ENCODE data around the gene MYL10. TPM values are rescaled to one million over a fixed set of nuclear protein-coding genes. Genes with fewer than 3 reads are reported as not detected.

The MYL10 gene
- total RNA-seq, 5 donors from 2014 or later (not counting 1 experiment from before 2014, with no cell fraction given), result not detected

DNA sequence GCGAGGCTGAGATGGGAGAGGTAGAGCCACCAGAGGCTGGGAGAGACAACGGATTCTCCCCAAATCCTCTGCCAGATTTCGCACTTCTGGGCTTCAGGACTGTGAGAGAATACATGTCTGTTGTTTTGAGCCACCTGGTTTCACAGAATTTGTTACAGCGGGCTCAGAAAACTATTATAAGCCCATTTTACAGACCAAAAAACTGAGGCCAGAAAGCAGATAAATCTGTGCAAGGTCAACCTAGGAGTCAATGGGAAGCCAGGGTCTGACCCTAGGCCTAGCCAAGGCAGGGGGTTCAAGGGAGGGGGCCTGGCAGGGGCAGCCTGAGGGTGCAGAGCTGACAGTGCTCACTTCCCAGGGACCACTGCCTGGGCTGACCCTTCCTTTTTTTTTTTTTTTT is 8.7 kb downstream of the MYL10 start:
- ATAC-seq (replicated peaks in 1 of 4) (no peak), DNase-seq (no peak)
- H3K36me3 ChIP-seq (ENCODE audit: control insufficient read depth in 2 of 2, extremely low read depth in 1 of 2, insufficient read depth in 1 of 2, low read length in 1 of 2), result no peaks in the 10 kb centered on the region
- no peaks in the 10 kb centered on the region for H3K9me3 ChIP-seq
- H3K27me3 Mint-ChIP-seq, result peaks cover 10 to 15% of the 10 kb centered on the region in 2 donors
- H3K27ac ChIP-seq (ENCODE audit: low read length), result no peak overlapping the region
- CTCF ChIA-PET, result interaction anchor here in 1 of 2 donors (0.9 kb wide), 1 partner anchor 1651 kb away, joined by 3 read pairs; no protein-coding TSS in a partner anchor
- no peaks in the 10 kb centered on the region for H3K4me1 ChIP-seq (ENCODE audit: control insufficient read depth in 1 of 2, extremely low read depth in 1 of 2, insufficient read depth in 2 of 2, low read length in 2 of 2)
- POLR2A ChIA-PET, result no interaction called here
- 75% methylated on average over 3 of the region's 4 CpGs for WGBS (ENCODE audit: insufficient coverage)
- no peak overlapping the region for H3K4me3 ChIP-seq (ENCODE audit: control insufficient read depth in 1 of 2, extremely low read depth in 1 of 2, low read length in 1 of 2)
- no peak overlapping the region for H3K27ac Mint-ChIP-seq
- H3K27me3 ChIP-seq (replicated peaks in 1 of 2; ENCODE audit: control insufficient read depth in 2 of 2, extremely low read depth in 1 of 2, insufficient read depth in 2 of 2, low read length in 1 of 2), result peaks cover 0 to 43% of the 10 kb centered on the region in 2 experiments
- H3K36me3 Mint-ChIP-seq, result no peaks in the 10 kb centered on the region
- H3K4me1 Mint-ChIP-seq, result no peaks in the 10 kb centered on the region
- H3K9me3 Mint-ChIP-seq, result no peaks in the 10 kb centered on the region
- no peak overlapping the region for H3K4me3 Mint-ChIP-seq

DNA sequence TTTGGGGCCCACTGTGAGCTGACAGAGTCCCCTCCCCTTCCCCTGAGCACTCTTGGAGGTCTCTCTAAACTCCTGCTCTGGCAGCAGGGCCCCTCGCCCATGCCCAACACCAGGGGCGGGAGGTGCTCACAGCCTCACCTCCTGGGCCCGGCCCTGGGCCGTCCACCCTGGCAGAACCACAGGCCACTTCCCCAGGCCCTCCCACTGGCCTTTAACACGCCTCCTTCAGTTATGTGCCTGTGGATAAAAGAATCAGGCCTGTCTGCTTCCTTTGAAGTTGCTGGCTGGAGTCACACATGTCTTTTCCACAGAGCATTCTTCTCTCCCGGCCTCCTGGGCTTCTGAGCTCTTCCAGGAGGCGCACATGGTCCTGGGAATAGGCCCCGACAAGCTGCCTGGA is 10.2 kb downstream of the MYL10 start:
- Histone ChIP-seq H3K36me3 (ENCODE audit: control insufficient read depth in 2 of 2, extremely low read depth in 1 of 2, insufficient read depth in 1 of 2, low read length in 1 of 2) (no peaks in the 10 kb centered on the region), H3K27ac (ENCODE audit: low read length) (no peak overlapping the region), H3K9me3 (no peaks in the 10 kb centered on the region), H3K4me3 (ENCODE audit: control insufficient read depth in 1 of 2, extremely low read depth in 1 of 2, low read length in 1 of 2) (no peak overlapping the region), H3K4me1 (ENCODE audit: control insufficient read depth in 1 of 2, extremely low read depth in 1 of 2, insufficient read depth in 2 of 2, low read length in 2 of 2) (no peaks in the 10 kb centered on the region), H3K27me3 (replicated peaks in 1 of 2; ENCODE audit: control insufficient read depth in 2 of 2, extremely low read depth in 1 of 2, insufficient read depth in 2 of 2, low read length in 1 of 2) (peaks cover 0 to 43% of the 10 kb centered on the region in 2 experiments)
- Mint-ChIP-seq H3K36me3 (no peaks in the 10 kb centered on the region), H3K27me3 (peaks cover 7 to 15% of the 10 kb centered on the region in 2 donors), H3K4me3 (no peak overlapping the region), H3K4me1 (no peaks in the 10 kb centered on the region), H3K9me3 (no peaks in the 10 kb centered on the region), H3K27ac (no peak overlapping the region)
- no peak for DNase-seq
- ChIA-PET POLR2A (interaction anchor here in 1 of 2 donors (0.5 kb wide), 1 partner anchor 520 kb away, joined by 4 read pairs; no protein-coding TSS in a partner anchor), CTCF (no interaction called here)
- 75% methylated on average over 6 of the region's 8 CpGs for WGBS (ENCODE audit: insufficient coverage)
- no peak for ATAC-seq (replicated peaks in 1 of 4)

DNA sequence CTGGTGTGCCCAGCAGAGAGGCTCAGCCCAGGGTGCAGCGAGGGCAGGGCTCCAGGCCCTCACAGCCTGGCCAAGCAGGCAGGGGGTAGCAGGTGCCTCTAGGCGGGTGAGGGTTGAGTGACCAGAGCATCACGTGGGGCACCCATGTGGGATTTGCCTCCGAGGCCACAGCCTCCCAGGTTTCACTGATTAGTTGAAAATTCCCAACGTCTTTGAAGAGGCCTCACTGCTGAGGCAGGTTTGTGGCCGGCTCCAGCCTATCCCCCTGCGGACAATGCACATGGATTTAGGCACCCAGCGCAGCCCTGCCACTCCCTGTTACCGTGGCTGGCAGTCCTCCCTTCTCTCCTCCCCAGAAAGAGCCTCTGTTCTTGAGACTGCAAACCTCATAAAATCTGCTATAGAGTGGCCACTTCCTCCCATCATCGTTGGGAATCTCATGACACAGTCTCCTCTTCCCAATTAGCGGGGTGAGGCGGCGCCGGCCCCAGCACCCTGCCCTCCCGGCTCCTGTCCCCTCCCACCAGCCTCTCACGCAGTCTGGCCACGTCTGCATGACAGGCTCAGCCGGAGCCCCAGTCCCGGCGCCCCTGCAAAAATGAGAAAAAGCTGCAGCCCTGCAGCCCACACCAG is 10.8 kb downstream of the MYL10 start:
- H3K27ac Mint-ChIP-seq, result no peak overlapping the region

DNA sequence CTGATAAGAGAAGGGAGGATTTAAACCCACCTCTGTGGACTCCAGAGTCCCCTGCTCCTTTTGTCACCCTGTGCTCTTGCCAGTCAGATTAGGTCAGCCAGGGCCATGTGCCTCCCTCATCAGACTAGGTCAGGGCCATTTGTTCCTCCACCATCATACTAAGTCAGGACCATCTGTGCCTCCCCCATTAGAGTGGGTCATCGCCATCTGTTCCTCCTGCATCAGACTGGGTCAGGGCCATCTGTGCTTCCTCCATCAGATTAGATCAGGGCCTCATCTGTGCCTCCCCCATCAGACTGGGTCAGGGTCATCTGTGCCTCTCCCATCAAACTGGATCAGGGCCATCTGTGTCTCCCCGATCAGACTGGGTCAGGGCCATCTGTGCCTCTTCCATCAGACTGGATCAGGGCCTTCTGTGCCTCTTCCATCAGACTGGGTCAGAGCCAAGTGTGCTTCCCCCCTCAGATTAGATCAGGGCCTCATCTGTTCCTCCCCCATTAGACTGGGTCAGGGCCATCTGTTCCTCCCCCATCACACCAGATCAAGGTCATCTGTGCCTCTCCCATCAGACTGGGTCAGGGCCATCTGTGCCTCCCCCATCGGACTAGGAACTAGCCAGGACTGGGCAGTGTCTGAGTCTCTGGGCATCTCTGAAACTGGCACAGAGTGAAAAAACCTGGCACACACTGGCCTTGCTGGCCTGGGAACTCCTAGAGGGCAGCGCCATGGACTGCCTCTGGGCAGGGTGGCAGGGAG is 11.5 kb downstream of the MYL10 start:
- H3K4me3 Mint-ChIP-seq, result no peak overlapping the region
- no peak overlapping the region for H3K27ac ChIP-seq (ENCODE audit: low read length)
- H3K27me3 Mint-ChIP-seq, result peaks cover 7 to 16% of the 10 kb centered on the region in 2 donors
- no peaks in the 10 kb centered on the region for H3K9me3 ChIP-seq
- no peak overlapping the region for H3K4me3 ChIP-seq (ENCODE audit: control insufficient read depth in 1 of 2, extremely low read depth in 1 of 2, low read length in 1 of 2)
- DNase-seq (no peak), ATAC-seq (replicated peaks in 1 of 4) (no peak)
- CTCF ChIA-PET, result no interaction called here
- no peaks in the 10 kb centered on the region for H3K4me1 ChIP-seq (ENCODE audit: control insufficient read depth in 1 of 2, extremely low read depth in 1 of 2, insufficient read depth in 2 of 2, low read length in 2 of 2)
- H3K4me1 Mint-ChIP-seq, result no peaks in the 10 kb centered on the region
- POLR2A ChIA-PET, result no interaction called here
- 98% methylated on average over 4 of the region's 4 CpGs for WGBS (ENCODE audit: insufficient coverage)
- H3K27ac Mint-ChIP-seq, result no peak overlapping the region
- no peaks in the 10 kb centered on the region for H3K36me3 ChIP-seq (ENCODE audit: control insufficient read depth in 2 of 2, extremely low read depth in 1 of 2, insufficient read depth in 1 of 2, low read length in 1 of 2)
- no peaks in the 10 kb centered on the region for H3K9me3 Mint-ChIP-seq
- peaks cover 0 to 40% of the 10 kb centered on the region in 2 experiments for H3K27me3 ChIP-seq (replicated peaks in 1 of 2; ENCODE audit: control insufficient read depth in 2 of 2, extremely low read depth in 1 of 2, insufficient read depth in 2 of 2, low read length in 1 of 2)
- H3K36me3 Mint-ChIP-seq, result no peaks in the 10 kb centered on the region

More for the DNA sequence above, 10.8 kb downstream of the MYL10 start:
- Mint-ChIP-seq H3K36me3 (no peaks in the 10 kb centered on the region), H3K27me3 (peaks cover 7 to 16% of the 10 kb centered on the region in 2 donors), H3K4me1 (no peaks in the 10 kb centered on the region), H3K9me3 (no peaks in the 10 kb centered on the region), H3K4me3 (no peak overlapping the region)
- DNase-seq (no peak), ATAC-seq (replicated peaks in 1 of 4) (no peak)
- Histone ChIP-seq H3K4me3 (ENCODE audit: control insufficient read depth in 1 of 2, extremely low read depth in 1 of 2, low read length in 1 of 2) (no peak overlapping the region), H3K27me3 (replicated peaks in 1 of 2; ENCODE audit: control insufficient read depth in 2 of 2, extremely low read depth in 1 of 2, insufficient read depth in 2 of 2, low read length in 1 of 2) (peaks cover 0 to 45% of the 10 kb centered on the region in 2 experiments), H3K4me1 (ENCODE audit: control insufficient read depth in 1 of 2, extremely low read depth in 1 of 2, insufficient read depth in 2 of 2, low read length in 2 of 2) (no peaks in the 10 kb centered on the region), H3K36me3 (ENCODE audit: control insufficient read depth in 2 of 2, extremely low read depth in 1 of 2, insufficient read depth in 1 of 2, low read length in 1 of 2) (no peaks in the 10 kb centered on the region), H3K27ac (ENCODE audit: low read length) (no peak overlapping the region), H3K9me3 (no peaks in the 10 kb centered on the region)
- CTCF ChIA-PET, result no interaction called here
- POLR2A ChIA-PET, result interaction anchor here in 1 of 2 donors (0.5 kb wide), 1 partner anchor 521 kb away, joined by 4 read pairs; no protein-coding TSS in a partner anchor
- WGBS (ENCODE audit: insufficient coverage), result 90% methylated on average over 19 of the region's 20 CpGs

DNA sequence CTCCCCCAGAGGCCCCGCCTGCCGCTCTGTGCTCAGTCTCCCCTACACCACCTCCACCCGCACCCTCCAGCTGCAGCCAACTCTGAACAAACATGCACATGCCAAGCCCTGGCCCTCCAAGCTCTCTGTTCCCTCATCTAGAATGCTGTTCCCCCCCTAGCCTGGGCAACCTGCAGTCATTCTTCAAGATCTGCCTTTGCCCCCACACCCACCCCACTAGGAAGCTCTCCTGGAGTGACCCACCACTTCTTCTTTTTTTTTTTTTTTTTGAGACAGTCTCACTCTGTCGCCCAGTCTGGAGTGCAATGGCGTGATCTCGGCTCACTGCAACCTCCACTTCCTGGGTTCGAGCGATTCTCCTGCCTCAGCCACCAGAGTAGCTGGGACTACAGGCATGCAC is 13.7 kb downstream of the MYL10 start:
- no peak overlapping the region for H3K4me3 Mint-ChIP-seq
- H3K4me1 ChIP-seq (ENCODE audit: control insufficient read depth in 1 of 2, extremely low read depth in 1 of 2, insufficient read depth in 2 of 2, low read length in 2 of 2), result no peaks in the 10 kb centered on the region
- H3K4me1 Mint-ChIP-seq, result no peaks in the 10 kb centered on the region
- no peak overlapping the region for H3K27ac ChIP-seq (ENCODE audit: low read length)
- H3K27me3 ChIP-seq (replicated peaks in 1 of 2; ENCODE audit: control insufficient read depth in 2 of 2, extremely low read depth in 1 of 2, insufficient read depth in 2 of 2, low read length in 1 of 2), result peaks cover 0 to 34% of the 10 kb centered on the region in 2 experiments
- no peaks in the 10 kb centered on the region for H3K36me3 ChIP-seq (ENCODE audit: control insufficient read depth in 2 of 2, extremely low read depth in 1 of 2, insufficient read depth in 1 of 2, low read length in 1 of 2)
- H3K9me3 ChIP-seq, result no peaks in the 10 kb centered on the region
- no peak for DNase-seq
- ChIA-PET POLR2A (no interaction called here), CTCF (interaction anchor here in 1 of 2 donors (0.6 kb wide), 2 partner anchors 12 to 260 kb away, joined by 3 read pairs; no protein-coding TSS in a partner anchor)
- no peaks in the 10 kb centered on the region for H3K36me3 Mint-ChIP-seq
- 92% methylated on average over 3 of the region's 8 CpGs for WGBS (ENCODE audit: insufficient coverage)
- H3K27ac Mint-ChIP-seq, result no peak overlapping the region
- H3K27me3 Mint-ChIP-seq, result peaks cover 7 to 14% of the 10 kb centered on the region in 2 donors
- no peaks in the 10 kb centered on the region for H3K9me3 Mint-ChIP-seq
- no peak overlapping the region for H3K4me3 ChIP-seq (ENCODE audit: control insufficient read depth in 1 of 2, extremely low read depth in 1 of 2, low read length in 1 of 2)
- no peak for ATAC-seq (replicated peaks in 1 of 4)

DNA sequence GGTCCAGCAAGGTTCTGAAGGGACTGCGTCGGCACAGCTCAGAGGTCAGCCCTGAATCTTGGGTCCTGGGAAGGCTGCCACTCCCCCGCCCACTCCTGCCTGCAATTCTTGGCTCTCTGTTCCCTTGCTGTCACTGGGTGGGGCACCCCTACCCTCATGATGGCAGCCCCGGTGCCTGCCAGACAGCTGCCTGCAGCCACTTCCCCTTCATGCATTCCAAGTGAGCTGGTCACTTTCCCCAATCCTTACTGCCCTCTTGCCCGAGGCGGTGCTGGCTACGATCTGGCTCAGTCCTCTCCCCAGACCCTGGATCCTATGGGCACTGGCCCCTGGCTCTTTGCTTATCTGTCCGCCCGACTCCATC is 14.2 kb downstream of the MYL10 start:
- H3K4me1 ChIP-seq (ENCODE audit: control insufficient read depth in 1 of 2, extremely low read depth in 1 of 2, insufficient read depth in 2 of 2, low read length in 2 of 2), result no peaks in the 10 kb centered on the region
- H3K9me3 Mint-ChIP-seq, result no peaks in the 10 kb centered on the region
- CTCF ChIA-PET, result interaction anchor here in 1 of 2 donors (0.6 kb wide), 1 partner anchor 261 kb away, joined by 3 read pairs; no protein-coding TSS in a partner anchor
- H3K27ac Mint-ChIP-seq, result no peak overlapping the region
- ATAC-seq (replicated peaks in 1 of 4) (no peak), DNase-seq (no peak)
- H3K36me3 Mint-ChIP-seq, result no peaks in the 10 kb centered on the region
- peaks cover 0 to 34% of the 10 kb centered on the region in 2 experiments for H3K27me3 ChIP-seq (replicated peaks in 1 of 2; ENCODE audit: control insufficient read depth in 2 of 2, extremely low read depth in 1 of 2, insufficient read depth in 2 of 2, low read length in 1 of 2)
- no peaks in the 10 kb centered on the region for H3K9me3 ChIP-seq
- H3K4me1 Mint-ChIP-seq, result no peaks in the 10 kb centered on the region
- 76% methylated on average over 9 of the region's 9 CpGs for WGBS (ENCODE audit: insufficient coverage)
- no peak overlapping the region for H3K27ac ChIP-seq (ENCODE audit: low read length)
- POLR2A ChIA-PET, result no interaction called here
- no peaks in the 10 kb centered on the region for H3K36me3 ChIP-seq (ENCODE audit: control insufficient read depth in 2 of 2, extremely low read depth in 1 of 2, insufficient read depth in 1 of 2, low read length in 1 of 2)
- no peak overlapping the region for H3K4me3 ChIP-seq (ENCODE audit: control insufficient read depth in 1 of 2, extremely low read depth in 1 of 2, low read length in 1 of 2)
- no peak overlapping the region for H3K4me3 Mint-ChIP-seq
- peaks cover 7 to 16% of the 10 kb centered on the region in 2 donors for H3K27me3 Mint-ChIP-seq
